Keratinocyte (primary cell): Measurements from ENCODE around the gene ASTN2. TPM values are rescaled to one million over a fixed set of nuclear protein-coding genes. Genes with fewer than 3 reads are reported as not detected.

Source experiments
- DNase-seq: peaks from one replicate; pipeline ENCODE4 v3.0.0-alpha.2; 2011; ENCODE audit warnings: low read depth, missing footprints, low spot score
- FAIRE-seq: peaks from 2 replicates; lab custom pipeline; 2011; peaks lifted over from hg19 to GRCh38; lab: Jason Lieb, UNC
- H2AFZ ChIP-seq: 2 replicates; pipeline ENCODE4 v1.6.0; 2012; ENCODE audit warnings: low read length, control low read depth, inconsistent platforms; ENCODE audit not compliant: control insufficient read depth
- H3K27ac ChIP-seq: 2 replicates; pipeline ENCODE4 v1.5.1; 2011; ENCODE audit warnings: low read length; ENCODE audit not compliant: control insufficient read depth, insufficient read depth
- H3K27me3 ChIP-seq: 3 replicates; pipeline ENCODE4 v1.6.0; 2011; ENCODE audit warnings: low read length; ENCODE audit not compliant: control insufficient read depth, insufficient read depth; ENCODE audit errors: extremely low read depth
- H3K36me3 ChIP-seq, 2 experiments: 2 replicates in 1 of 2; 3 replicates in 1 of 2; pipeline ENCODE4 v1.5.1; 2011; ENCODE audit warnings: low read length in 2 of 2, mild to moderate bottlenecking in 1 of 2; ENCODE audit not compliant: control insufficient read depth in 2 of 2, insufficient read depth in 2 of 2; ENCODE audit errors: extremely low read depth in 1 of 2
- H3K4me1 ChIP-seq: 3 replicates; pipeline ENCODE4 v1.5.1; 2011; ENCODE audit warnings: low read length; ENCODE audit not compliant: control insufficient read depth, insufficient read depth; ENCODE audit errors: extremely low read depth
- H3K4me2 ChIP-seq: 3 replicates; pipeline ENCODE4 v1.6.0; 2011; ENCODE audit warnings: low read depth, low read length; ENCODE audit not compliant: control insufficient read depth, insufficient read depth; ENCODE audit errors: extremely low read depth
- H3K4me3 ChIP-seq, 3 experiments: fragments of 200-600 bp in 1 of 3; sonication (generic) in 1 of 3; 2 replicates in 2 of 3; 3 replicates in 1 of 3; pipeline ENCODE4 v1.5.1; 2011 to 2016; ENCODE audit warnings: low read length in 3 of 3, mild to moderate bottlenecking in 3 of 3, control low read depth in 2 of 3, inconsistent platforms in 1 of 3, low read depth in 1 of 3, mixed read lengths in 1 of 3, mixed run types in 1 of 3, moderate library complexity in 1 of 3; ENCODE audit not compliant: control insufficient read depth in 2 of 3, insufficient read depth in 2 of 3; ENCODE audit errors: extremely low read depth in 1 of 3
- H3K79me2 ChIP-seq: 2 replicates; pipeline ENCODE4 v1.6.0; 2012; ENCODE audit warnings: low read length; ENCODE audit not compliant: control insufficient read depth, insufficient read depth
- H3K9ac ChIP-seq: 3 replicates; pipeline ENCODE4 v1.6.0; 2011; ENCODE audit warnings: low read length; ENCODE audit not compliant: control insufficient read depth, insufficient read depth; ENCODE audit errors: extremely low read depth
- H3K9me1 ChIP-seq: 3 replicates; pipeline ENCODE4 v1.6.0; 2011; ENCODE audit warnings: low read length; ENCODE audit not compliant: control insufficient read depth, insufficient read depth; ENCODE audit errors: extremely low read depth
- H3K9me3 ChIP-seq: 2 replicates; pipeline ENCODE4 v1.5.1; 2012; ENCODE audit warnings: low read depth, low read length; ENCODE audit not compliant: control insufficient read depth
- H4K20me1 ChIP-seq: 3 replicates; pipeline ENCODE4 v1.6.0; 2011; ENCODE audit warnings: low read length; ENCODE audit not compliant: control insufficient read depth, insufficient read depth; ENCODE audit errors: extremely low read depth
- CTCF ChIP-seq, 3 experiments: IDR thresholded peaks in 1 of 3; conservative IDR thresholded peaks in 1 of 3; optimal IDR thresholded peaks in 1 of 3; 2 replicates in 2 of 3; 3 replicates in 1 of 3; pipeline versions ENCODE3 to v1.5.1; 2011; ENCODE audit warnings: low read length in 3 of 3, mild to moderate bottlenecking in 3 of 3, moderate library complexity in 2 of 3, control low read depth in 1 of 3, inconsistent platforms in 1 of 3; ENCODE audit not compliant: insufficient read depth in 2 of 3; ENCODE audit errors: extremely low read depth in 1 of 3
- EZH2 ChIP-seq: IDR thresholded peaks from one replicate; pipeline ENCODE4 v1.6.1; 2012; ENCODE audit warnings: inconsistent platforms, mild to moderate bottlenecking, low read length, moderate library complexity
- dilution Hi-C: fragments of 300-500 bp; cut with MboI; formaldehyde crosslinking; loops from one replicate; pipeline ENCODE4 v1.7.0; 2020; ENCODE audit warnings: low sequenced_read_pairs; ENCODE audit not compliant: extremely low pct_ligation_motif_present
- polyA plus RNA-seq, 5 experiments: library from polyadenylated mRNA; depleted of rRNA in 3 of 5; stranded (reverse) in 3 of 5; stranded (forward) in 1 of 5; unstranded in 1 of 5; fragments of >200 nt; gene quantifications; 1 replicate in 1 of 5; 2 replicates in 3 of 5; 3 replicates in 1 of 5; pipeline versions ENCODE4 v1.2.1 to v1.2.3, GENCODE V29; 2011 to 2012; ENCODE audit warnings: missing spikeins in 2 of 5, low read depth in 1 of 5, low replicate concordance in 1 of 5

Gene ASTN2
- polyA plus RNA-seq, 1 donor (not counting 4 experiments of a cell fraction or from before 2014, with no cell fraction given): 0.31 TPM

DNA sequence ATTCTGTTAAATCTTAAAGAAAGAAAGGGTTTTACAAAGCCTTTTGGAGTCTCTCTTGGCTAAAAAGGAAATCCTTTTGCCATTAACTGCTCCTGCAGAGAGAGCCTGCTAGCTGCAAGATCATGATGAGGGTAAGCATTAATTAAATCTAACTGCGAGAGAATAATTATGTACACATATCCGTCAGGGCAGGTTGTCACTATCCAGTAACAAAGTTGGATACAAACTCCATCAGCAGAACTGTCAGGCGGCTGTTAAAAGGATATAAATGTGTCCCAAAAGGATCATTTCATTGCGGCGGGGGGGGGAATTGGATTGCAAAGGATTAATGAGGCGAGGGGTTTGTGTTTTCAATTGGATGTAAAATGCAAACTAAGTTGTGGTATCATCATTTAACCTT is 289.3 kb downstream of the ASTN2 start:
- FAIRE-seq: no peak
- Histone ChIP-seq H3K9ac (no peak overlapping the region), H3K9me3 (no peaks in the 10 kb centered on the region), H3K4me3 (no peak overlapping the region), H3K4me2 (no peak overlapping the region), H4K20me1 (no peaks in the 10 kb centered on the region), H2AFZ (no peak overlapping the region), H3K27ac (no peak overlapping the region), H3K79me2 (no peaks in the 10 kb centered on the region), H3K36me3 (no peaks in the 10 kb centered on the region), H3K4me1 (no peaks in the 10 kb centered on the region), H3K27me3 (no peaks in the 10 kb centered on the region), H3K9me1 (no peaks in the 10 kb centered on the region)
- DNase-seq: no peak
- TF ChIP-seq EZH2 (no peak), CTCF (optimal IDR thresholded peaks at IDR 0.05 in 1 of 3, IDR thresholded peaks at IDR 0.05 in 1 of 3, conservative IDR thresholded peaks at IDR 0.05 in 1 of 3; ENCODE audit: extremely low read depth in 1 of 3, insufficient read depth in 2 of 3, low read length in 3 of 3) (no peak)
- dilution Hi-C loops: no loop called here

DNA sequence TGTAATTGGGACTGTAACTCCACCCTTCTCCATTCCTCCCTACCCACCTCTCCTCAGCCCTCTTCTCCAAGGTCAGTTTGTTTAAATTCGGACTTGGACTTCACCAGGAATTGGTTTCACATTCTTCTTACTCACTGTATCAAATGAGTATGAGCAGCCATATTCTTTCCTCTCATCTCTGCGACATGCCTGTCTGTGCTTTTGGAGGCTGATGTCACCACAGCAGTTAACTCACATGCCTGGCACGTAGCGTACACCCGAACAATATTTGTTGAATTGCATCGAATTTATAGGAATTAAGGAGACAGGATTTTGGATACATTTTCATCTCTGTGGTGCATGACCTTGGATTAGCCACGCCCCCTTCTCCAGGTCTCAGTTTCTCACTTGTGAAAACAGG is 291.1 kb downstream of the ASTN2 start:
- no peak for DNase-seq
- FAIRE-seq: no peak
- dilution Hi-C loops: no loop called here
- Histone ChIP-seq H3K79me2 (no peaks in the 10 kb centered on the region), H4K20me1 (no peaks in the 10 kb centered on the region), H3K36me3 (no peaks in the 10 kb centered on the region), H3K27ac (no peak overlapping the region), H3K27me3 (no peaks in the 10 kb centered on the region), H2AFZ (no peak overlapping the region), H3K4me3 (no peak overlapping the region), H3K4me1 (no peaks in the 10 kb centered on the region), H3K9me1 (no peaks in the 10 kb centered on the region), H3K9ac (no peak overlapping the region), H3K4me2 (no peak overlapping the region), H3K9me3 (no peaks in the 10 kb centered on the region)
- no peak for TF ChIP-seq CTCF (optimal IDR thresholded peaks at IDR 0.05 in 1 of 3, IDR thresholded peaks at IDR 0.05 in 1 of 3, conservative IDR thresholded peaks at IDR 0.05 in 1 of 3; ENCODE audit: extremely low read depth in 1 of 3, insufficient read depth in 2 of 3, low read length in 3 of 3)
- TF ChIP-seq EZH2: no peak
